Measurements from ENCODE around the gene C9orf152. TPM values are rescaled to one million over a fixed set of nuclear protein-coding genes. Genes with fewer than 3 reads are reported as not detected.
"Not testable (repeated sequence)": the region's sequence is repeated elsewhere in the genome, so short reads cannot be mapped to it uniquely, and the experiment has no call there.

Gene C9orf152
- total RNA-seq, 6 experiments from 2014 or later: not detected

- Mint-ChIP-seq H3K4me3 (peak overlapping the region; percentile 99), H3K4me1 (ENCODE audit: low read depth) (peaks cover 51% of the 10 kb centered on the region), H3K27me3 (ENCODE audit: insufficient read depth) (peaks cover 9% of the 10 kb centered on the region), H3K36me3 (ENCODE audit: low read depth) (peaks cover 30% of the 10 kb centered on the region), H3K9me3 (no peaks in the 10 kb centered on the region), H3K27ac (peak overlapping the region; percentile 100)
- TF ChIP-seq CTCF (IDR thresholded peaks at IDR 0.05): no peak
- DNase-seq: no peak
Observed at GRCh38 chr9:110255034-110255462, 47.1 kb upstream of the C9orf152 start.

- TF ChIP-seq CTCF (IDR thresholded peaks at IDR 0.05): no peak
- no peak for DNase-seq
- H3K4me1 Mint-ChIP-seq (ENCODE audit: low read depth): peaks cover 51% of the 10 kb centered on the region
- H3K27ac Mint-ChIP-seq: peak overlapping the region; percentile 100
- peak overlapping the region; percentile 99 for H3K4me3 Mint-ChIP-seq
- peaks cover 9% of the 10 kb centered on the region for H3K27me3 Mint-ChIP-seq (ENCODE audit: insufficient read depth)
- peaks cover 35% of the 10 kb centered on the region for H3K36me3 Mint-ChIP-seq (ENCODE audit: low read depth)
- H3K9me3 Mint-ChIP-seq: no peaks in the 10 kb centered on the region
Observed at GRCh38 chr9:110254500-110254899, 46.5 kb upstream of the C9orf152 start.

- no peak for TF ChIP-seq CTCF (IDR thresholded peaks at IDR 0.05)
- Mint-ChIP-seq H3K4me3 (peak overlapping the region; percentile 99), H3K27me3 (ENCODE audit: insufficient read depth) (peaks cover 9% of the 10 kb centered on the region), H3K4me1 (ENCODE audit: low read depth) (peaks cover 39% of the 10 kb centered on the region), H3K9me3 (no peaks in the 10 kb centered on the region), H3K36me3 (ENCODE audit: low read depth) (peaks cover 46% of the 10 kb centered on the region), H3K27ac (peak overlapping the region; percentile 62)
- DNase-seq: no peak
Observed at GRCh38 chr9:110252509-110253139, 44.7 kb upstream of the C9orf152 start.

GRCh38 chr9:110251770-110252169 is 43.8 kb upstream of the C9orf152 start:
- H3K9me3 Mint-ChIP-seq; H3K27ac Mint-ChIP-seq; H3K27me3 Mint-ChIP-seq (ENCODE audit: insufficient read depth); DNase-seq: not testable (repeated sequence)
- Mint-ChIP-seq H3K36me3 (ENCODE audit: low read depth) (peaks cover 49% of the 10 kb centered on the region), H3K4me1 (ENCODE audit: low read depth) (peaks cover 31% of the 10 kb centered on the region), H3K4me3 (0 out of 2 replicates have a peak overlapping the region, but pooled peaks have one; percentile 9)

- no peak for TF ChIP-seq CTCF (IDR thresholded peaks at IDR 0.05)
- no peak overlapping the region for H3K27ac Mint-ChIP-seq
- H3K27me3 Mint-ChIP-seq (ENCODE audit: insufficient read depth): peaks cover 5% of the 10 kb centered on the region
- H3K36me3 Mint-ChIP-seq (ENCODE audit: low read depth): peaks cover 54% of the 10 kb centered on the region
- H3K4me3 Mint-ChIP-seq: no peak overlapping the region
- H3K4me1 Mint-ChIP-seq (ENCODE audit: low read depth): peaks cover 30% of the 10 kb centered on the region
- no peak for DNase-seq
- H3K9me3 Mint-ChIP-seq: no peaks in the 10 kb centered on the region
Observed at GRCh38 chr9:110251212-110251611, 43.3 kb upstream of the C9orf152 start.

GRCh38 chr9:110249603-110250002 is 41.6 kb upstream of the C9orf152 start:
- Mint-ChIP-seq H3K36me3 (ENCODE audit: low read depth) (peaks cover 49% of the 10 kb centered on the region), H3K9me3 (no peaks in the 10 kb centered on the region)
- no peak for DNase-seq

More at GRCh38 chr9:110249603-110250002, 41.6 kb upstream of the C9orf152 start:
- peaks cover 4% of the 10 kb centered on the region; the same call in 1 of the 2 replicates for H3K27me3 Mint-ChIP-seq (ENCODE audit: insufficient read depth)
- no peak overlapping the region for H3K27ac Mint-ChIP-seq
- TF ChIP-seq CTCF (IDR thresholded peaks at IDR 0.05): no peak
- no peak overlapping the region for H3K4me3 Mint-ChIP-seq
- H3K4me1 Mint-ChIP-seq (ENCODE audit: low read depth): peaks cover 25% of the 10 kb centered on the region
